Endothelial cell of umbilical vein (primary cell): ENCODE data around the gene WIZ. TPM values are rescaled to one million over a fixed set of nuclear protein-coding genes. Genes with fewer than 3 reads are reported as not detected.

Source experiments
- BruUV-seq: library from RNA; stranded (reverse); fragments of 400-500 nt; replicated peaks from 2 replicates; lab custom pipeline; 2021; lab: Mats Ljungman, UMichigan
- CTCF ChIA-PET: fragments of 300-600, 350-600 bp; sonication (Branson Sonifier 250); formaldehyde crosslinking; loops from one replicate; lab custom pipeline; 2021; ENCODE audit warnings: antibody characterized with exemption, inconsistent platforms; lab: Charles Lee
- POLR2A ChIA-PET: fragments of 300-600, 350-600 bp; sonication (Branson Sonifier 250); formaldehyde crosslinking; loops from one replicate; lab custom pipeline; 2021; ENCODE audit warnings: antibody characterized with exemption, inconsistent platforms; lab: Charles Lee
- DNase-seq: peaks from one replicate; pipeline ENCODE4 v3.0.0-alpha.2; 2011; ENCODE audit warnings: low read depth, low spot score
- FAIRE-seq: peaks from 2 replicates; lab custom pipeline; 2011; peaks lifted over from hg19 to GRCh38; lab: Jason Lieb, UNC
- H2AFZ ChIP-seq: 2 replicates; pipeline ENCODE4 v1.6.0; 2012; ENCODE audit warnings: low read depth, low read length, control low read depth, inconsistent platforms
- H3K27ac ChIP-seq: 2 replicates; pipeline ENCODE4 v1.5.1; 2011; ENCODE audit warnings: low read depth, mild to moderate bottlenecking, control low read depth, low read length, moderate library complexity; ENCODE audit not compliant: insufficient read depth
- H3K27me3 ChIP-seq, 2 experiments: 2 replicates each; pipeline versions ENCODE4 v1.6.0 to v1.6.1; 2011; ENCODE audit warnings: low read length in 2 of 2, mixed read lengths in 1 of 2; ENCODE audit not compliant: control insufficient read depth in 2 of 2, insufficient read depth in 2 of 2
- H3K36me3 ChIP-seq, 2 experiments: 2 replicates in 1 of 2; 3 replicates in 1 of 2; pipeline ENCODE4 v1.5.1; 2011; ENCODE audit warnings: low read length in 2 of 2, mild to moderate bottlenecking in 1 of 2, moderate library complexity in 1 of 2; ENCODE audit not compliant: control insufficient read depth in 2 of 2, insufficient read depth in 2 of 2; ENCODE audit errors: extremely low read depth in 1 of 2
- H3K4me1 ChIP-seq: 3 replicates; pipeline ENCODE4 v1.5.1; 2011; ENCODE audit warnings: mild to moderate bottlenecking, low read length; ENCODE audit not compliant: control insufficient read depth, insufficient read depth; ENCODE audit errors: extremely low read depth
- H3K4me2 ChIP-seq: 2 replicates; pipeline ENCODE4 v1.6.1; 2011; ENCODE audit warnings: low read length, control low read depth, mixed read lengths; ENCODE audit not compliant: insufficient read depth
- H3K4me3 ChIP-seq, 3 experiments: fragments of 200-600 bp in 1 of 3; sonication (generic), shearing (Covaris generic) in 1 of 3; replicated peaks in 1 of 3; 2 replicates each; pipeline ENCODE4 v1.5.1; 2011 to 2016; ENCODE audit warnings: control low read depth in 3 of 3, low read length in 3 of 3, mild to moderate bottlenecking in 2 of 3, inconsistent platforms in 1 of 3, low read depth in 1 of 3, moderate library complexity in 1 of 3; ENCODE audit not compliant: insufficient read depth in 1 of 3
- H3K79me2 ChIP-seq: 2 replicates; pipeline ENCODE4 v1.6.0; 2012; ENCODE audit warnings: low read length, inconsistent platforms; ENCODE audit not compliant: control insufficient read depth, insufficient read depth
- H3K9ac ChIP-seq: replicated peaks from 2 replicates; pipeline ENCODE3; 2011; ENCODE audit warnings: low read length, control low read depth; ENCODE audit not compliant: insufficient read depth; ENCODE audit errors: extremely low read depth
- H3K9me1 ChIP-seq: replicated peaks from 3 replicates; pipeline ENCODE4 v1.6.0; 2011; ENCODE audit warnings: mild to moderate bottlenecking, low read length; ENCODE audit not compliant: control insufficient read depth, insufficient read depth; ENCODE audit errors: extremely low read depth
- H3K9me3 ChIP-seq: replicated peaks from 2 replicates; pipeline ENCODE4 v1.5.1; 2012; ENCODE audit warnings: low read length, inconsistent platforms; ENCODE audit not compliant: control insufficient read depth, insufficient read depth
- H4K20me1 ChIP-seq: replicated peaks from 2 replicates; pipeline ENCODE3; 2011; ENCODE audit warnings: mild to moderate bottlenecking, low read length; ENCODE audit not compliant: control insufficient read depth, insufficient read depth; ENCODE audit errors: extremely low read depth
- EZH2 ChIP-seq: IDR thresholded peaks from 2 replicates; pipeline ENCODE4 v1.6.1; 2012; ENCODE audit warnings: borderline replicate concordance, low read depth, mild to moderate bottlenecking, moderate library complexity, low read length, inconsistent platforms; ENCODE audit not compliant: severe bottlenecking
- FOS ChIP-seq: IDR thresholded peaks from 2 replicates; pipeline ENCODE4 v1.6.1; 2011; ENCODE audit warnings: mild to moderate bottlenecking, low read length, moderate library complexity, borderline replicate concordance; ENCODE audit not compliant: insufficient read depth
- GATA2 ChIP-seq: IDR thresholded peaks from 2 replicates; pipeline ENCODE4 v1.7.0; 2011; ENCODE audit warnings: low read depth, mild to moderate bottlenecking, moderate library complexity, mixed read lengths, low read length; ENCODE audit not compliant: insufficient read length, insufficient read depth
- JUN ChIP-seq: IDR thresholded peaks from 2 replicates; pipeline ENCODE4 v1.6.1; 2011; ENCODE audit warnings: borderline replicate concordance, low read depth; ENCODE audit not compliant: insufficient read length, insufficient read depth
- MYC ChIP-seq: IDR thresholded peaks from one replicate; pipeline ENCODE4 v1.6.1; 2011; ENCODE audit warnings: mild to moderate bottlenecking, low read depth, low read length
- POLR2A ChIP-seq: IDR thresholded peaks from 2 replicates; pipeline ENCODE4 v1.6.1; 2012; ENCODE audit warnings: low read depth, mild to moderate bottlenecking, control low read depth, low read length
- POLR2AphosphoS5 ChIP-seq: IDR thresholded peaks from 2 replicates; pipeline ENCODE4 v1.6.1; 2012; ENCODE audit warnings: low read depth, mild to moderate bottlenecking, control low read depth, low read length, moderate library complexity; ENCODE audit not compliant: insufficient read depth
- dilution Hi-C: fragments of 300-500 bp; cut with MboI; formaldehyde crosslinking; loops from one replicate; pipeline ENCODE4 v1.15.0; 2019; ENCODE audit warnings: low sequenced_read_pairs; ENCODE audit not compliant: extremely low pct_ligation_motif_present
- intact Hi-C: fragments of 100-400 bp; cut with micrococcal nuclease; formaldehyde crosslinking; loops from one replicate; pipeline ENCODE4 v1.10.0; 2022
- polyA plus RNA-seq, 4 experiments: library from polyadenylated mRNA; depleted of rRNA in 3 of 4; stranded (reverse) in 3 of 4; unstranded in 1 of 4; fragments of >200 nt; gene quantifications; 2 replicates each; pipeline versions ENCODE4 v1.2.1 to v1.2.3, GENCODE V29; 2011 to 2012; ENCODE audit warnings: missing spikeins in 1 of 4
- total RNA-seq: library from RNA; stranded (reverse); gene quantifications from 2 replicates; pipeline ENCODE4 v1.2.3, GENCODE V29; 2021
- TF ChIP-seq, protein P1 (sequence below), 2 donors: IDR thresholded peaks; 1 replicate in 1 of 2; 2 replicates in 1 of 2; pipeline ENCODE4 v1.5.1; 2011; ENCODE audit warnings: low read length in 2 of 2, mild to moderate bottlenecking in 2 of 2, moderate library complexity in 2 of 2, control low read depth in 1 of 2, inconsistent platforms in 1 of 2, low read depth in 1 of 2; ENCODE audit not compliant: insufficient read depth in 1 of 2; ENCODE audit errors: extremely low read depth in 1 of 2
- TF ChIP-seq, protein P2 (sequence below): IDR thresholded peaks from 2 replicates; pipeline ENCODE4 v1.6.1; 2011; ENCODE audit not compliant: insufficient read depth, insufficient read length

WIZ gene
- total and polyA plus RNA-seq, 2 donors (not counting 3 experiments of a cell fraction or from before 2014, with no cell fraction given) = 21.0 to 47.2 TPM

DNA sequence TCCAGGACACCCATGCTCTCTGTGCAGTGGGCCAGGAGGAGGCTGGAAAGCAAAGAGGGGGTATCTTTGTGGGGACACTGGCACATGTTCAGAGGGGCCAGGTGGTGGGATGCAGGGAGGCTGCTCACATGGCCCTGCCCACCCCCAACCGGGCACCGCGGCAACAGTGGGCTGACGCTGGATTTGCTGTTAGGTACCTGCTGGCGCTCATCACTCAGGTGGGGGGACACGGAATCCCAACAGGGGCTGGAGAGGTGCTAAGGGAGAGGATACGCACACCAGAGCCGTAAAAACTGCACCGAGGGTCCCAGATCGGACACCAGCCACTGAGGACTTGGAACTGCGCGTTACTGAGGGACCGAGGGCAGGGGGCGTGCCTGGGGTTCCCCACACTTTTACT, 50.1 kb downstream of the WIZ start:
- intact Hi-C loops (no loop called here), dilution Hi-C loops (no loop called here)
- no peak overlapping the region for H3K9ac ChIP-seq
- H3K4me3 ChIP-seq = no peak overlapping the region
- no TSS peak for BruUV-seq
- H3K27ac ChIP-seq = no peak overlapping the region
- peaks cover 29% of the 10 kb centered on the region for H3K79me2 ChIP-seq
- no peaks in the 10 kb centered on the region for H3K9me3 ChIP-seq
- no peaks in the 10 kb centered on the region for H3K9me1 ChIP-seq
- DNase-seq (no peak), FAIRE-seq (no peak)
- no peak overlapping the region for H2AFZ ChIP-seq
- no peak overlapping the region for H3K4me2 ChIP-seq
- peaks cover 2% of the 10 kb centered on the region for H4K20me1 ChIP-seq
- ChIA-PET POLR2A (no interaction called here), CTCF (no interaction called here)
- no peaks in the 10 kb centered on the region for H3K27me3 ChIP-seq
- peaks cover 14 to 69% of the 10 kb centered on the region in 2 experiments for H3K36me3 ChIP-seq
- TF ChIP-seq, protein P1, sequence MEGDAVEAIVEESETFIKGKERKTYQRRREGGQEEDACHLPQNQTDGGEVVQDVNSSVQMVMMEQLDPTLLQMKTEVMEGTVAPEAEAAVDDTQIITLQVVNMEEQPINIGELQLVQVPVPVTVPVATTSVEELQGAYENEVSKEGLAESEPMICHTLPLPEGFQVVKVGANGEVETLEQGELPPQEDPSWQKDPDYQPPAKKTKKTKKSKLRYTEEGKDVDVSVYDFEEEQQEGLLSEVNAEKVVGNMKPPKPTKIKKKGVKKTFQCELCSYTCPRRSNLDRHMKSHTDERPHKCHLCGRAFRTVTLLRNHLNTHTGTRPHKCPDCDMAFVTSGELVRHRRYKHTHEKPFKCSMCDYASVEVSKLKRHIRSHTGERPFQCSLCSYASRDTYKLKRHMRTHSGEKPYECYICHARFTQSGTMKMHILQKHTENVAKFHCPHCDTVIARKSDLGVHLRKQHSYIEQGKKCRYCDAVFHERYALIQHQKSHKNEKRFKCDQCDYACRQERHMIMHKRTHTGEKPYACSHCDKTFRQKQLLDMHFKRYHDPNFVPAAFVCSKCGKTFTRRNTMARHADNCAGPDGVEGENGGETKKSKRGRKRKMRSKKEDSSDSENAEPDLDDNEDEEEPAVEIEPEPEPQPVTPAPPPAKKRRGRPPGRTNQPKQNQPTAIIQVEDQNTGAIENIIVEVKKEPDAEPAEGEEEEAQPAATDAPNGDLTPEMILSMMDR (IDR thresholded peaks at IDR 0.05; ENCODE audit: extremely low read depth in 1 of 2, insufficient read depth in 1 of 2, low read depth in 1 of 2, low read length in 2 of 2) = no peak
- TF ChIP-seq JUN = no peak
- TF ChIP-seq, protein P2, sequence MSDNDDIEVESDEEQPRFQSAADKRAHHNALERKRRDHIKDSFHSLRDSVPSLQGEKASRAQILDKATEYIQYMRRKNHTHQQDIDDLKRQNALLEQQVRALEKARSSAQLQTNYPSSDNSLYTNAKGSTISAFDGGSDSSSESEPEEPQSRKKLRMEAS = no peak
- TF ChIP-seq POLR2A = no peak
- TF ChIP-seq FOS = no peak
- TF ChIP-seq MYC = no peak
- no peak for TF ChIP-seq GATA2
- no peak for TF ChIP-seq EZH2
- no peak for TF ChIP-seq POLR2AphosphoS5
- no peaks in the 10 kb centered on the region for H3K4me1 ChIP-seq
